Stimulated activated naive CD8-positive, alpha-beta T cell treated with anti-CD3 and anti-CD28 coated beads, Interleukin-15, Interleukin-2, amounts not matched to agents 100 ng/mL and 50 ng/mL, for 24 hours (primary cell): Measurements from ENCODE around the gene CD82.

Experiments
- H3K27ac Mint-ChIP-seq: one replicate; pipeline ENCODE4 v1.8.0; 2021; ENCODE audit warnings: mild to moderate bottlenecking, mixed read lengths
- H3K27me3 Mint-ChIP-seq: one replicate; pipeline ENCODE4 v1.8.0; 2021; ENCODE audit warnings: mixed read lengths
- H3K36me3 Mint-ChIP-seq: one replicate; pipeline ENCODE4 v1.8.0; 2021; ENCODE audit warnings: low read depth, mixed read lengths
- H3K4me1 Mint-ChIP-seq: one replicate; pipeline ENCODE4 v1.8.0; 2021; ENCODE audit warnings: low read depth, mixed read lengths
- H3K4me3 Mint-ChIP-seq: one replicate; pipeline ENCODE4 v1.8.0; 2021; ENCODE audit warnings: mild to moderate bottlenecking, mixed read lengths
- H3K9me3 Mint-ChIP-seq: one replicate; pipeline ENCODE4 v1.8.0; 2021; ENCODE audit warnings: mixed read lengths

Gene CD82

DNA sequence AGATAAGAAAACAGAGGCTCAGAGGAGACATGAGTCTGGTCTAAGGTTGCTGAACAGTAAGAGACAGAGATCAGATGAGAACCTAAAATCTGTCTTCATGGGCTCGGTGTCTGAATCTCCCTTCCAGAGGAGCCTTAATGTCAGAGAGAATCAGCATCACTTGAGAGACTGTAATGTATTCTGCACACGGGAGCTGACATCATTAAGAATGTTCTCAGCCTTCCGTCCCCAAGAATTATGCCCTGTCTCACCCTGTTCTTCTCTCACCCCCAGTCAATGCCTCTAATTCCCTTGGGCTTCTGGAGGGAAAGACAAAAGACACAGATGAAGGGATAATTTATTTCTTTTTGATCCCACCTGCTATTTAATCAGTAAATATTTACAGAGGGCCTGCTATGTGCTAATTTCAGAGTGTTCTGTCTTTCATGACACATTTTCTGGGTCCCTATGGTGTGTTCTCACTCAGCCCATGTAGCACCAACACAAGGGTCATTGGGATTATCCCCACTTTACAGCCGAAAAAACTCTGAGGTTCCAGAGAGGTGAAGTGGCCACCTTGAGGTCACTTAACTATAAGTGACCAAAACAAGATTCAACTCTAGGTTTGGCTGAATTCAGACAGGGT, 61.8 kb downstream of the CD82 start:
- Mint-ChIP-seq H3K9me3 (no peaks in the 10 kb centered on the region), H3K4me3 (no peak overlapping the region), H3K27ac (no peak overlapping the region), H3K36me3 (no peaks in the 10 kb centered on the region), H3K27me3 (peaks cover 4% of the 10 kb centered on the region), H3K4me1 (peaks cover 36% of the 10 kb centered on the region)

DNA sequence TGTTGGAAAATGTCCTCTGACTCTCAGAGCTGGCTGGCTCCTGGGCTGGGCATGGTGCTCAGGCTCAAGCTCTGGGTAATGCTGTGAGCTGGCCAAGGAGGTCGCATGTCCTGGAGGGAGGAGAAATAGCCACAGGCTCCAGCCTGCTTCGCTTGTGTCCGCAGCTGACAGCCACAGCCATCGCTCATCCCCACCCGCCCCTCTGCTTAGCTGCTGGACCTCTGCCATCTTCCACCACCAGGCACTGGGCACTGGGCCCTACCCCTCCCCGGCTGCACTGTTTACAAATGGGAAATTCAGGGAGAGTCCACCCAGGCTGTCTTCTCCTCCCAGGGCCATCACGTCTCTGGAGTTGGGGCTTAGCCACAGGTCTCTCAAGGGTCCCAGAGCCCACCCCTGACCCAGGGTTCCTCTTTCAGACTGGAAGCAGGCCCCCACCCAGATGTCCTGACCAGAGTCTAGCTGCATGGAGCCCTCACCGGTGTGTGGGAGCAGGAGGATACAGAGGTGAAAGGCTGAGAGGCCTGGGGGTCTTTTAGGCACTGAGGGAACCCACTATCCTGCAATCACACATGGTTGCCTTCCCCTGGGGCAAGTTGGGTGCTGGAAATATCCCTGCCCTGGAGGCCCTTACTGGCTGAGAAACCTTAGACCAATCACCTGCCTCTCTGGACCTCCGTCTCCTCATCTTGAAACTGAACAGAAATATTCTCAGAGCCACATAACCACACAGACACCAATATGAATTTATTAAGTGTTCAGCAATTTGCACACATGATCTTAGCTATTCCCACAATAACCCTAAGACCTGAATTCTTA, 62.7 kb downstream of the CD82 start:
- H3K27me3 Mint-ChIP-seq, result peaks cover 5% of the 10 kb centered on the region
- no peaks in the 10 kb centered on the region for H3K9me3 Mint-ChIP-seq
- no peak overlapping the region for H3K27ac Mint-ChIP-seq
- H3K4me1 Mint-ChIP-seq, result peaks cover 28% of the 10 kb centered on the region
- no peak overlapping the region for H3K4me3 Mint-ChIP-seq
- no peaks in the 10 kb centered on the region for H3K36me3 Mint-ChIP-seq

DNA sequence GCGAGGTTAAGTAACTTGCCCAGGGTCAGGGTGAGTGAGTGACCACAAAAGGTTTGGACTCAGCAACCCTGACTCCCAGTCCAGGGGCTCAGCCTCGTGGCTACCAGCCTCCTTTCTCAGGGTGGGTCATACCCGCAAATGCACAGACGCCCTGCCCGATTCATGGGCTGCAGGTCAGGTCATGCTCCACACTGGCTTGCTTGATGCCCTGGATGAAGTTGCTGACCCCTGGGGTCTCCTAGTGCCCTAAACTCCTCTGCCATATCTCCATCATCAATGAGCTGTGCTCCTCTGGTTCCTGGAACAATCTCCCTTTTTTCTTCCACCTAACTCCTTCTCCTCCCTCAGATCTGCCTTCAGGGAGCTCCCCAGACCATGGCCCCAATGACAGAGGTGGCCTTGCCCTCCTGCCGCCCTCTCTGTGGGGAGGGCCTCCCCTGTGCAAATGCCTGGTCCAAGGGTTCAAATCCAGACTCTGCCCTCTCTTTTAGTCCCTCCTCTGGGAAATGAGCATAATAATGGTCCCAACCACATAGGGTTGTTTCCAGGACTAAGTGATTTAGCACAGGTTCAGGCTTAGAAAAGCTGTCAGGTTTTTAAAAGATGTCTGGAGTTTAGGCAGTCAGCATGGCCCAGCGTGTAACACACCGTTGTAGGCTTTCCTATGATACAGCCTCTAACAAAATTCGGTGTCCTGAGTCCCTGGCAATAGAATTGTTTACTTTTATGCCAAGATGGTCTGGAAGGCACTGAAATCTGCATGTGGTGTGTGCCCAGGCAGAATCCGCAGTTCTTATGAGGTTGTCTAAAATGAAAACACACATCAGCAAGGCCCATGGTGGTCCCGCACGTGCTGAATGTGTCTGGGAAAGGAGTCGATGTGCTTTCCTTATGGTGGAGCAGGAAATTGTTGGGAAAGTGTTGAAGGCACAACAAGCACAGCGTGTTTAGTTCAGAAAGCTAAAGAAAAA, 63.6 kb downstream of the CD82 start:
- Mint-ChIP-seq H3K4me1 (peaks cover 19% of the 10 kb centered on the region), H3K27me3 (peaks cover 9% of the 10 kb centered on the region), H3K27ac (no peak overlapping the region)

DNA sequence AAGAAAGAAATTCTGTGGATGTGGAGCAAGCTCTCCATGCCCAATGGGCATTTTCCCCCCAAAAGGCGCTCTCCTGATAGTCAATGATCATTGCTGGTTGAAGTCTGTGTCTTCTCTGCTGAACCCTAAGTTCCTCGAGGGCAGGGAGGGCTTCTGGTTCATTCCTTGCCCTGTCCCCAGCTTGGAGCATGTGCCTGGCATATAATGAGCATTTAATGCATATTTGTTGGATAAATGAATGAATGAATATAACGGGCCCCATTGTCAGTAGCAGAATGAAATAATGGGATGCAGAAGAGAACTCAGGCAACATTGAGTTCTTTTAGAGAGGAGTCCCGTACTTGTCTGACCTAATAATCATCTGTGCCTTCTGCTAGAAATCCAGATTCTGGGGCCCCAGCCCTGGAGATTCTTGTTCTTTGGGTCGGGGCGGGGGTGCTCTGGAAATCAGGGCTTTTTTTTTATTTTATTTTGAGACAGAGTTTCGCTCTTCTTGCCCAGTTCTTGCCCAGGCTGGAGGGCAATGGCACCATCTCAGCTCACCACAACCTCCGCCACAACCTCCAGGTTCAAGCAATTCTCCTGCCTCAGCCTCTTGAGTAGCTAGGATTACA, 64.4 kb downstream of the CD82 start:
- Mint-ChIP-seq H3K36me3 (no peaks in the 10 kb centered on the region), H3K4me1 (peaks cover 10% of the 10 kb centered on the region), H3K27ac (no peak overlapping the region), H3K9me3 (no peaks in the 10 kb centered on the region), H3K27me3 (peaks cover 9% of the 10 kb centered on the region), H3K4me3 (no peak overlapping the region)

More for the DNA sequence above, 63.6 kb downstream of the CD82 start:
- H3K9me3 Mint-ChIP-seq, result no peaks in the 10 kb centered on the region
- no peaks in the 10 kb centered on the region for H3K36me3 Mint-ChIP-seq
- no peak overlapping the region for H3K4me3 Mint-ChIP-seq

DNA sequence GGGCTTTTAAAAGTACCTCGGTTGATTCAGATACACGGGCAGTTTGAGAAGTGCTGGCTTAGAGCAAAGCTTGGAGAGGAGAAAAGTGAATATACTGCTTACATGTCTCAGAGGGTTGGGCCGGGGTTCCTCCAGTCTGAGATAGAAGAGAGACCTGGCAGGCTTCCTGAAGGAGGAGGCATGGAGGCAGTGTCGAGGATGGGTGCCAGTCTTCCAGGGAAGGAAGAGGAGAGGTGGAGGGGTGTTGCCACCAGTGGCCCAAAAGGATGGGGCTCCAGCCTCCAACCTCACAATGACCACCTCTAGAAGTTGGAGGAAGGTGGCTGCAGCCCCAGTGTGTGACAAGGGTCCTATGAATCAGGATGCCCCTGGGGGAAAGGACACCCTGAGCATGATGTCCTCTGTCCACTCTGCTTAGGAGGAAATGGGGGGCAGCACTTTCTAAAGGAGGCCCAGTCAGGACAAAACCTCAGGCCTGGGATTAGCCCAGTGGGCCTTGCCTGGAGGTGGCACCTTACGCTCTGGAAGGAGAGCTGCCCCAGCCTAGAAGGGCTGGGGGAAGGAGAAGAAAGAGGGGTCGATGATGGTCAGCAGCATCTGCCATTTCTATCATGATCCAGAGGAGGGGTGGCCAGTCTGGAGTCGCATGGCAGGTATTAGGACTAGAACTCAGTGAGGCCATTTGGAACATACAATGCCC, 65.2 kb downstream of the CD82 start:
- Mint-ChIP-seq H3K9me3 (no peaks in the 10 kb centered on the region), H3K27ac (no peak overlapping the region)

DNA sequence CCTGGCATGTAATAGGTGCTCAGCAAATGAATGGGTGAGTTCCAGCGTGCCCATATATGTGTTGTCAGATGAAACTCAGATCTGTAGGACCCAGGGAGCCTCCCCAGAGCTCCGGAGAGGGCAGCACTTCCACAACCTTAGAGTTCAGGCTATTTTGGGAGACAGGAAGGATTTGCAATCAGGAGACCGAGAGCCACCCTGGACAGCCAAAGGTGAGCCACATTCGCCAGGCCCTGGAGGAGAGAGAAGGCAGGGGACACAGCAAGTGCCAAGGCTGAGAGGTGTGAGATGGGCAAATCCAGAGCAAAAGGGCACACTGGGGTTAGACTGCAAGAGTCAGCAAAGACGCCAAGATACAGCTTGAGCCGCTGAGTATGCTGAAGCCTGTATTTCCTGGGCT, 66.4 kb downstream of the CD82 start:
- no peak overlapping the region for H3K27ac Mint-ChIP-seq
- H3K36me3 Mint-ChIP-seq, result no peaks in the 10 kb centered on the region
- H3K27me3 Mint-ChIP-seq, result peaks cover 18% of the 10 kb centered on the region
- no peak overlapping the region for H3K4me3 Mint-ChIP-seq
- no peaks in the 10 kb centered on the region for H3K9me3 Mint-ChIP-seq
- no peaks in the 10 kb centered on the region for H3K4me1 Mint-ChIP-seq

More for the DNA sequence above, 65.2 kb downstream of the CD82 start:
- H3K36me3 Mint-ChIP-seq, result no peaks in the 10 kb centered on the region
- no peak overlapping the region for H3K4me3 Mint-ChIP-seq
- peaks cover 11% of the 10 kb centered on the region for H3K27me3 Mint-ChIP-seq
- H3K4me1 Mint-ChIP-seq, result peaks cover 4% of the 10 kb centered on the region

DNA sequence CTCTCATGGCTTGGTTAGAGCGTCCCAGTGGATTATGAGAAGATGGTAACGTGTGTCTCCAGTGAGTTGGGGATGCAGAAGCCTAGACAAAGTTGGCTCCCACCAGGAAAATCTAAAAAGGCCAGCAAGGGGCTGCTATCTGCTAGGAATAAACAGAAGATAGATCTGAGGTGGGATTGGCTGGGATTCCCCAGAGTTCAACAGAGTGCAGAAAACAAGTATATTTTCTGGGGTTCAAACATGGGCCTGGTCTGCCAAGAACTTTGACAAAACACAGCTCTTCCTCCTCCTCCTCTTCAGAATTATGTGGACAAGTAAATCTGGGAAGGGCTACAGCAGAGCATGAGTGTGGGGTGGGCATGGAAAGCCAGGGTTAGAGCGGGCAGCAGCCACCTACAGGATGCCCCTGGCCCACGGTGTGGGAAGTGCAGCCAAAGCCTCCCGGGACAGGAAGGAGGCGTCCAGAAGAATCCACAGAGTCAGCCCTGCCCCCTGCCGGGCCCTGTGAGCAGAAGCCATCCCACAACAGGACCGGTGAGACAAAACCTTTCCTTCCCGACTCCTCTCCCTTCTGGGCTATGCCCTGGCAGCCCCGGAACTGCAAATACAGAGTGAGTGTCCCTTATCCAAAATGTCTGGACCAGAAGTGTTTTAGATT, 67.1 kb downstream of the CD82 start:
- H3K4me3 Mint-ChIP-seq, result no peak overlapping the region
- H3K9me3 Mint-ChIP-seq, result no peaks in the 10 kb centered on the region
- no peak overlapping the region for H3K27ac Mint-ChIP-seq
- no peaks in the 10 kb centered on the region for H3K36me3 Mint-ChIP-seq
- H3K4me1 Mint-ChIP-seq, result no peaks in the 10 kb centered on the region
- peaks cover 23% of the 10 kb centered on the region for H3K27me3 Mint-ChIP-seq

DNA sequence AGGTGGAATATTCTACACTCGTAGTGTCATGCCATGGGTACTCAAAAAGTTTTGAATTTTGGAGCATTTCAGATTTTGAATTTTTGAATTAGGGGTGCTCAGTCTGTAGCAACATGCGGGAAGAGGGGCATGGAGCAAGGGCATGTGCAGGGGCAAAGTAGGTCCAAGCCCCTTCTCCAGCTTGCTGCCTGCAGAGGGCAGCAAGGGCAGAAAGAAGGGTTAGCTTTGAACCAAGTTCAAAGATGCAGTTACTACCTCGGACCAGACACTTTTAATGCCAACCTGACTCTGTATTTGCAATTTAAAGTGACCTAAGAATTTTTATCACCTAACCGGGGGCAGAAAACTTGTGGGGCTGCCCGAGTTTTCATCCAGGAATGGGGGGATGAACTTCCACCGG, 68.2 kb downstream of the CD82 start:
- Mint-ChIP-seq H3K9me3 (no peaks in the 10 kb centered on the region), H3K27ac (no peak overlapping the region), H3K4me3 (no peak overlapping the region), H3K36me3 (no peaks in the 10 kb centered on the region), H3K4me1 (no peaks in the 10 kb centered on the region), H3K27me3 (peaks cover 23% of the 10 kb centered on the region)

DNA sequence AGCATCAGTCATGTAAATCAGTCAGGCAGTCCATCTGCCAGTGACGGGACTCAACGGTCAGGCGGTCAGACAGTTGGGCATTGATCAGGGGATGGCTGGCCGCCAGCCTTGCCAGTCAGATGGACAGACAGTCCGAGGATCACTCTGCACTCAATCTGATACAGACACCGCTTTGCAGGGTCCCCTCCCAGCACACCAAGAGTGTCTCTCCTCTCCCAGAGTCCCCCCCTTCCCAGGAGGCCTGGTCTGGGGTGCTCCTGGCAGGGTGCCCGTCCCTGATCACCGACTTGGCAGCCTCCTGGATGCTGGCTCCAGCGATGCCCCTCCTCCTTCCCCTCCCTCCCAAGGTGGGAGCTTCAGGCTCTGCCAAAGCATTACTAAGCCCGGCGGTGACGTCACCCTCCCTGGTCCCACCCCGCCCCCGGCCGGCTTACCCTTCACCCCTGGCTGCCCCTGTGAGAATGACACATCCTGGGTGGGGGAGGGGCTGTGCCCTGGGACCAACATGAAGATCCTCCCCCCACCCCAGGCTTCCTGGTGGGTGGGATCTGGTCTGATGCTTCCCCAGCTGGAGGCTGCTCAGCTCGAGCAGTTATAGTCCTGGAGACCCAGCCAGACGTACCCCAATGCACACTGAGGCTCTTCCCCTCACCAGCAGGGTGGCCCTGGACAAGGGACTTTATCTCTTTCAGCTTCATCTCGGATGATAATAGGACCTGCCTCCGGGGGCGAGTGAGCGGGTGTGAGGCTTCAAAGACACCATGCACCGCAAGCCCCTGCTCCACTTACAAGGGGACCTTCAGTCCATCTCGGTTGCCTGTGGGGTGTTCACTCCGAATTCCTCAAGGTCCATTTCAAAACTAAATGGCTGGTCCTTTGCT, 69.2 kb downstream of the CD82 start:
- H3K27me3 Mint-ChIP-seq, result peaks cover 23% of the 10 kb centered on the region
- no peak overlapping the region for H3K4me3 Mint-ChIP-seq
- no peaks in the 10 kb centered on the region for H3K9me3 Mint-ChIP-seq
- no peaks in the 10 kb centered on the region for H3K36me3 Mint-ChIP-seq
- H3K4me1 Mint-ChIP-seq, result no peaks in the 10 kb centered on the region
- H3K27ac Mint-ChIP-seq, result no peak overlapping the region

DNA sequence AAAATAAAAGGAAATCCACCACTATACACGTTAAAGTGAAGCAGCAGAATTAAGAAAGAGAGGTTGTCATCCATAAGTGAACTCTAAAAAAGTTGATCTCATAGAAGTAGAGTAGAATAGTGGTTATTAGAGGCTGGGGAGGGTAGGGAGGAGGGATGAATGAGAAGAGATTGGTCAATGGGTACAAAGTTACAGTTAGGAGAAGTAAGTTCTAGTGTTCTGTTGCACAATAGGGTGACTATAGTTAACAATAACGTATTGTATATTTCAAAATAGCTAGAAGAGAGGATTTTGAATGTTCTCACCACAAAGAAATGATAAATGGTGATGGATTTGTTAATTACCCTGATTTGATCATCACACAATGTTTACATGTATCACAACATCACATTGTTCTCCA, 72.0 kb downstream of the CD82 start:
- Mint-ChIP-seq H3K27ac (no peak overlapping the region), H3K4me3 (no peak overlapping the region), H3K9me3 (peaks cover 9% of the 10 kb centered on the region), H3K27me3 (peaks cover 22% of the 10 kb centered on the region), H3K36me3 (peaks cover 4% of the 10 kb centered on the region), H3K4me1 (no peaks in the 10 kb centered on the region)

DNA sequence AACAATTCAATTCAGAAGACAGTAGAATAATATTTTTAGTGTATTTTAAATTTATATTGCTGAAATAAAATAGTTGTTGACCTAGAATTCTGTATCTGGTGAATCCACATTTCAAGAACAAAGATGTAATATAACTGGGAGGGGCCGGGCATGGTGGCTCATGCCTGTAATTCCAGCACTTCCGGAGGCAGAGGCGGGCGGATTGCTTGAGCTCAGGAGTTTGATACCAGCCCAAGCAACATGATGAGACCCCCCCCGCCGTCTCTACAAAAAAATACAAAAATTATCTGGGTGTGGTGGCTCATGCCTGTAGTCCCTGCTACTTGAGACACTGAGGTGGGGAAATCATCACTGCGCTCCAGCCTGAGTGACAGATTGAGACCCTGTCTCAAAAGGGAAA, 72.6 kb downstream of the CD82 start:
- H3K36me3 Mint-ChIP-seq, result peaks cover 9% of the 10 kb centered on the region
- H3K4me3 Mint-ChIP-seq, result no peak overlapping the region

DNA sequence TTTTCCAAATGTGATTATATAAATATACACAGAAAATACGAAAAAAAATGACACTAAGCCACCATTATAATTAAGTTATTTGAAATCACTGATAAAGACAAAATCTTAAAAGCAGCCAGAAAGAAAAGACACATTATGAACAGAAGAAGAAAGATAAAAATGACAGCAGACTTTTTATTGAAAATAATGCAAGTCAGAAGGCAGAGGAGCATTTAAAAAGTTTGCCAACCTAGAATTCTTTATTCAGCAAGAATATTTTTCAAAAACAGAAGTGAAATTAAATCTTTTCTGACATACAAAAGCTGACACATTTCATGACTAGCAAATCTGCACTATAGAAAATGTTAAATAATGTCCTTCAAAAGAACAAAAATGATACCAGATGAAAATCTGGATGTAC, 77.8 kb downstream of the CD82 start:
- Mint-ChIP-seq H3K4me1 (no peaks in the 10 kb centered on the region), H3K36me3 (peaks cover 9% of the 10 kb centered on the region), H3K27me3 (peaks cover 33% of the 10 kb centered on the region), H3K4me3 (no peak overlapping the region), H3K9me3 (peaks cover 29% of the 10 kb centered on the region), H3K27ac (no peak overlapping the region)

More for the DNA sequence above, 72.6 kb downstream of the CD82 start:
- Mint-ChIP-seq H3K27ac (no peak overlapping the region), H3K4me1 (no peaks in the 10 kb centered on the region), H3K27me3 (peaks cover 27% of the 10 kb centered on the region), H3K9me3 (peaks cover 15% of the 10 kb centered on the region)

DNA sequence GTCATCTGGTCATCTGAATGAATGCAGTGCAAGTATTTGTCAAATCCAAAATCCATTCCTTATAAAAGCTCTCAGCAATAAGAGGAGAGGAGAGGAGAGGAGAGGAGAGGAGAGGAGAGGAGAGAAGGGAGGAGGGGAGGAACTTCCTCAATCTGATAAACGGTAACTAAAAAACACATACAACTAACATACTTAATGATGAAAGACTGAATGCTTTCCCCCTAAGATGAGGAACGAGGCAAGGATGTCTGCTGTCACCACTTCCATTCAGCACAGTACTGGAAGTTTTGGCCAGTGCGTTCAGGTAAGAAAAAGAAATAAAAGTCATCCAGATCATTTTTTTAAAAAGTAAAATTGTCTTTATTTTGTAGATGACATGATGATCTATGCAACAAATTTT, 80.4 kb downstream of the CD82 start:
- peaks cover 41% of the 10 kb centered on the region for H3K27me3 Mint-ChIP-seq
- no peak overlapping the region for H3K27ac Mint-ChIP-seq
- H3K36me3 Mint-ChIP-seq, result peaks cover 9% of the 10 kb centered on the region
- H3K9me3 Mint-ChIP-seq, result peaks cover 27% of the 10 kb centered on the region
- no peaks in the 10 kb centered on the region for H3K4me1 Mint-ChIP-seq
- H3K4me3 Mint-ChIP-seq, result no peak overlapping the region
